H1 (cell line): ENCODE data around the gene SYNDIG1. TPM values are rescaled to one million over a fixed set of nuclear protein-coding genes. Genes with fewer than 3 reads are reported as not detected.

Experiments used
- ASH2L ChIP-seq: fragments of 200-600, 300-600 bp; sonication (generic); IDR thresholded peaks from one replicate; pipeline ENCODE4 v1.7.1; 2017; ENCODE audit warnings: low read length
- GTF2F1 ChIP-seq: IDR thresholded peaks from 2 replicates; pipeline ENCODE4 v1.6.1; 2012; ENCODE audit warnings: low read depth, low read length, improper control_type of control experiment, borderline replicate concordance
- KDM5A ChIP-seq: fragments of 200-600 bp; IDR thresholded peaks from 2 replicates; pipeline ENCODE4 v1.7.1; 2012; ENCODE audit warnings: mild to moderate bottlenecking, low read length, inconsistent platforms, mixed read lengths
- YY1 ChIP-seq: IDR thresholded peaks from 2 replicates; pipeline ENCODE4 v1.6.1; 2011; ENCODE audit warnings: low read depth, mild to moderate bottlenecking, low read length
- ZNF274 ChIP-seq: IDR thresholded peaks from 2 replicates; pipeline ENCODE4 v1.7.0; 2012; ENCODE audit warnings: low read length, borderline replicate concordance; ENCODE audit errors: extremely low read depth
- polyA plus RNA-seq, 7 experiments: library from polyadenylated mRNA; depleted of rRNA in 3 of 7; stranded (reverse) in 5 of 7; unstranded in 2 of 7; fragments of >200 nt in 5 of 7; fragments of 200-250 nt in 2 of 7; gene quantifications; 1 replicate in 5 of 7; 2 replicates in 1 of 7; 4 replicates in 1 of 7; pipeline versions ENCODE4 v1.2.1 to v1.2.3, GENCODE V29; 2011 to 2013; ENCODE audit warnings: missing spikeins in 2 of 7, mixed read lengths in 2 of 7
- total RNA-seq: library from RNA; stranded (reverse); fragmentation: NEBNext Ultra II Directional; extraction: Animal tissue kit (Norgen Biotek cat#: 25700); gene quantifications from 2 replicates; pipeline ENCODE4 v1.2.1, GENCODE V29; 2021

Gene SYNDIG1
- total and polyA plus RNA-seq, 2 of the 8 experiments (the other 6 are each of a cell fraction or from before 2014, with no cell fraction given), result 6.5 to 7.8 TPM

GRCh38 chr20:24504331-24505285 is 35.2 kb downstream of the SYNDIG1 start (continued):
- TF ChIP-seq KDM5A (no peak), ASH2L (no peak), GTF2F1 (no peak), YY1 (no peak), ZNF274 (no peak)
